Endodermal cell (in vitro differentiated cells): ENCODE results near the gene CAMTA1. TPM values are rescaled to one million over a fixed set of nuclear protein-coding genes. Genes with fewer than 3 reads are reported as not detected.

ENCODE experiments used
- DNase-seq: peaks from one replicate; pipeline ENCODE4 v3.0.0-alpha.2; 2017
- H3K27ac ChIP-seq: 2 replicates; pipeline ENCODE4 v1.5.1; 2013; ENCODE audit warnings: mild to moderate bottlenecking, low read depth, low read length, moderate library complexity
- H3K27me3 ChIP-seq: 2 replicates; pipeline ENCODE4 v1.6.1; 2013; ENCODE audit warnings: mild to moderate bottlenecking, low read length, moderate library complexity; ENCODE audit not compliant: insufficient read depth, control insufficient read depth, poor library complexity, severe bottlenecking
- H3K36me3 ChIP-seq: 2 replicates; pipeline ENCODE4 v1.7.0; 2013; ENCODE audit warnings: mild to moderate bottlenecking, low read length, moderate library complexity; ENCODE audit not compliant: control insufficient read depth, insufficient read depth
- H3K4me1 ChIP-seq: one replicate; pipeline ENCODE4 v1.7.0; 2013; ENCODE audit warnings: low read length; ENCODE audit not compliant: control insufficient read depth, insufficient read depth
- H3K4me3 ChIP-seq: 2 replicates; pipeline ENCODE4 v1.5.1; 2013; ENCODE audit warnings: mild to moderate bottlenecking, low read length, moderate library complexity
- H3K9ac ChIP-seq: 2 replicates; pipeline ENCODE4 v1.6.1; 2013; ENCODE audit warnings: mild to moderate bottlenecking, low read length, moderate library complexity; ENCODE audit not compliant: poor library complexity, severe bottlenecking; ENCODE audit errors: extremely low read depth
- H3K9me3 ChIP-seq: 2 replicates; pipeline ENCODE4 v1.6.1; 2013; ENCODE audit warnings: mild to moderate bottlenecking, low read length, moderate library complexity; ENCODE audit not compliant: control insufficient read depth
- H3K27ac Mint-ChIP-seq: 2 replicates; pipeline ENCODE4 v1.8.0; 2020; ENCODE audit warnings: mixed read lengths
- H3K27me3 Mint-ChIP-seq: 2 replicates; pipeline ENCODE4 v1.8.0; 2021; ENCODE audit warnings: mild to moderate bottlenecking, mixed read lengths; ENCODE audit not compliant: insufficient read depth
- H3K36me3 Mint-ChIP-seq: 2 replicates; pipeline ENCODE4 v1.8.0; 2020; ENCODE audit warnings: low read depth, mixed read lengths
- H3K4me1 Mint-ChIP-seq: 2 replicates; pipeline ENCODE4 v1.8.0; 2020; ENCODE audit warnings: mixed read lengths
- H3K4me3 Mint-ChIP-seq: 2 replicates; pipeline ENCODE4 v1.8.0; 2020; ENCODE audit warnings: mild to moderate bottlenecking, moderate library complexity, mixed read lengths
- H3K9me3 Mint-ChIP-seq: 2 replicates; pipeline ENCODE4 v1.8.0; 2020; ENCODE audit warnings: mild to moderate bottlenecking, mixed read lengths
- WGBS, 2 experiments: methylation state at CpG; one replicate each; pipeline versions ENCODE4 v1.1.5 to v1.1.7; 2013; ENCODE audit warnings: missing lambda C conversion rate in 2 of 2, mixed read lengths in 1 of 2; ENCODE audit not compliant: insufficient coverage in 1 of 2, insufficient read length in 1 of 2; 5-methylcytosine and 5-hydroxymethylcytosine counted together
- total RNA-seq, 2 donors: library from RNA; stranded (reverse); fragmentation: NEBNext Ultra II Directional in 1 of 2; extraction: Animal tissue kit (Norgen Biotek cat#: 25700) in 1 of 2; gene quantifications; 2 replicates in 1 of 2; 3 replicates in 1 of 2; pipeline ENCODE4 v1.2.1, GENCODE V29; 2021
- TF ChIP-seq, protein P1 (sequence below): fragments of 200-600 bp; sonication (generic); conservative IDR thresholded peaks from 2 replicates; pipeline ENCODE4 v1.5.0; 2021; ENCODE audit warnings: antibody characterized with exemption, mild to moderate bottlenecking

The CAMTA1 gene
- total RNA-seq, 2 donors from 2014 or later, result 123 to 137 TPM

DNA sequence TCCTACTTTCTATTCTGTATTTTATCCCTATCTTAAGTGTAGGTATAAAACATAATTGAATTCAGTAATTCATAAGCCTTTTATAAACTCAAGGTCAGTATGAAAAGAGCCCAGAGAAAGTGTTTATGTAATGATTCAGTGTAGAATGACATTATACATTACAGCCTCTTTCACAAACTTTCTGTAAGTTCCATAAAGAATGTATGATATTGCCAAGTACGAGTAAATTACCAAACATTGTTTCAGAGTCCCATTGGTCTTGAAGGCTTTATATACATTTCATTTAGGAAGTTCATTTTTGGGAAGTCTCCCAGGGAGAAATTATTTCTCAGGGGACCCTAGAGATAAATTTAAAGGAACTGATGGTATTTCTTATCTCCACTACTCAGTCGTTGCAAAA is 948.0 kb downstream of the CAMTA1 start:
- H3K27me3 Mint-ChIP-seq, result no peaks in the 10 kb centered on the region
- H3K9me3 Mint-ChIP-seq, result no peaks in the 10 kb centered on the region
- peaks cover 46% of the 10 kb centered on the region for H3K36me3 Mint-ChIP-seq
- Histone ChIP-seq H3K4me1 (no peaks in the 10 kb centered on the region), H3K9me3 (no peaks in the 10 kb centered on the region), H3K4me3 (no peak overlapping the region), H3K27ac (no peak overlapping the region), H3K9ac (no peak overlapping the region), H3K27me3 (no peaks in the 10 kb centered on the region), H3K36me3 (peaks cover 23% of the 10 kb centered on the region)
- no peak overlapping the region for H3K27ac Mint-ChIP-seq
- no peak for DNase-seq
- WGBS, 2 experiments, result 81 to 100% methylated on average over 1 to 2 of the region's 2 CpGs
- TF ChIP-seq, protein P1, sequence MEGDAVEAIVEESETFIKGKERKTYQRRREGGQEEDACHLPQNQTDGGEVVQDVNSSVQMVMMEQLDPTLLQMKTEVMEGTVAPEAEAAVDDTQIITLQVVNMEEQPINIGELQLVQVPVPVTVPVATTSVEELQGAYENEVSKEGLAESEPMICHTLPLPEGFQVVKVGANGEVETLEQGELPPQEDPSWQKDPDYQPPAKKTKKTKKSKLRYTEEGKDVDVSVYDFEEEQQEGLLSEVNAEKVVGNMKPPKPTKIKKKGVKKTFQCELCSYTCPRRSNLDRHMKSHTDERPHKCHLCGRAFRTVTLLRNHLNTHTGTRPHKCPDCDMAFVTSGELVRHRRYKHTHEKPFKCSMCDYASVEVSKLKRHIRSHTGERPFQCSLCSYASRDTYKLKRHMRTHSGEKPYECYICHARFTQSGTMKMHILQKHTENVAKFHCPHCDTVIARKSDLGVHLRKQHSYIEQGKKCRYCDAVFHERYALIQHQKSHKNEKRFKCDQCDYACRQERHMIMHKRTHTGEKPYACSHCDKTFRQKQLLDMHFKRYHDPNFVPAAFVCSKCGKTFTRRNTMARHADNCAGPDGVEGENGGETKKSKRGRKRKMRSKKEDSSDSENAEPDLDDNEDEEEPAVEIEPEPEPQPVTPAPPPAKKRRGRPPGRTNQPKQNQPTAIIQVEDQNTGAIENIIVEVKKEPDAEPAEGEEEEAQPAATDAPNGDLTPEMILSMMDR, result no peak
- no peaks in the 10 kb centered on the region for H3K4me1 Mint-ChIP-seq
- no peak overlapping the region for H3K4me3 Mint-ChIP-seq

DNA sequence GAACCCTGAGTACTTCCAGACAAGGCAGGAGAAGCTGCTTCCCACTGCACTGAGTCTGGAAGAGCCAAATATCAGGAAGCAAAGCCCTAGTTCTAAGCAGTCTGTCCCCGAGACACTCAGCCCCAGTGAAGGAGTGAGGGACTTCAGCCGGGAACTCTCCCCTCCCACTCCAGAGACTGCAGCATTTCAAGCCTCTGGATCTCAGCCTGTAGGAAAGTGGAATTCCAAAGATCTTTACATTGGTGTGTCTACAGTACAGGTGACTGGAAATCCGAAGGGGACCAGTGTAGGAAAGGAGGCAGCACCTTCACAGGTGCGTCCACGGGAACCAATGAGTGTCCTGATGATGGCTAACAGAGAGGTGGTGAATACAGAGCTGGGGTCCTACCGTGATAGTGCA is 952.8 kb downstream of the CAMTA1 start:
- Mint-ChIP-seq H3K4me3 (no peak overlapping the region), H3K4me1 (no peaks in the 10 kb centered on the region), H3K27ac (no peak overlapping the region), H3K36me3 (peaks cover 63% of the 10 kb centered on the region), H3K27me3 (no peaks in the 10 kb centered on the region), H3K9me3 (no peaks in the 10 kb centered on the region)
- Histone ChIP-seq H3K4me1 (no peaks in the 10 kb centered on the region), H3K27me3 (no peaks in the 10 kb centered on the region), H3K36me3 (peaks cover 41% of the 10 kb centered on the region), H3K27ac (no peak overlapping the region), H3K9ac (no peak overlapping the region), H3K9me3 (no peaks in the 10 kb centered on the region), H3K4me3 (no peak overlapping the region)
- DNase-seq, result no peak
- 93% methylated on average over 4 to 6 of the region's 6 CpGs for WGBS, 2 experiments
- TF ChIP-seq, protein P1, result no peak

DNA sequence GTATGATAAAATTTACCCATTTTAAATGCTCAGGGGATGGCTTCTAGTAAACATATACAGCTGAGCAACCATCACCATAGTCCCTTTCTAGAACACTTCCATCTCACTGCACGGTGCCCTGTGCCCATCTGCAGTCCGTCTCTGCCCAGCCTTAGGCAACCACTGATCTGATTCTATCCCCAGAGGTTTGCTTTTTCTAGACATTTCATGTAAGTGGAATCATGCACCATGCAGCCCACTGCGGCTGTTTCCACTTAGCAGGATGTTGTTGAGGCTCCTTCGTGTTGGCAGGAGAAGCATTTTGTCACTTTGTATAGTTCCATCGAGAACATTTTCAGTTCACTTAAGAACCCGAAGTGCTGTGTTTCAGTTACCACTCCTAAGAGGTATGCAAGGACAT is 958.1 kb downstream of the CAMTA1 start:
- peaks cover 3% of the 10 kb centered on the region for H3K4me1 Mint-ChIP-seq
- H3K9ac ChIP-seq, result no peak overlapping the region
- 94 to 98% methylated on average over 5 to 6 of the region's 6 CpGs for whole genome bisulfite sequencing, 2 experiments
- no peak overlapping the region for H3K4me3 Mint-ChIP-seq
- DNase-seq, result no peak
- H3K4me3 ChIP-seq, result no peak overlapping the region
- H3K9me3 ChIP-seq, result no peaks in the 10 kb centered on the region
- H3K9me3 Mint-ChIP-seq, result no peaks in the 10 kb centered on the region
- H3K27me3 ChIP-seq, result no peaks in the 10 kb centered on the region
- no peaks in the 10 kb centered on the region for H3K27me3 Mint-ChIP-seq
- no peak overlapping the region for H3K27ac ChIP-seq
- H3K36me3 Mint-ChIP-seq, result peaks cover 60% of the 10 kb centered on the region
- TF ChIP-seq, protein P1, result no peak
- peaks cover 42% of the 10 kb centered on the region for H3K36me3 ChIP-seq
- H3K4me1 ChIP-seq, result peaks cover 3% of the 10 kb centered on the region
- H3K27ac Mint-ChIP-seq, result no peak overlapping the region
